D721Med (cell line): ENCODE results near the gene FKBP5.
"Not testable (repeated sequence)": the region's sequence is repeated elsewhere in the genome, so short reads cannot be mapped to it uniquely, and the experiment has no call there.

Source experiments
- DNase-seq: peaks from one replicate; pipeline ENCODE4 v3.0.0; 2011; ENCODE audit warnings: low spot score; ENCODE audit not compliant: insufficient read length
- FAIRE-seq: peaks from 2 replicates; lab custom pipeline; 2011; peaks lifted over from hg19 to GRCh38; lab: Jason Lieb, UNC
- TF ChIP-seq, protein P1 (sequence below): IDR thresholded peaks from 2 replicates; pipeline ENCODE4 v1.5.1; 2012; ENCODE audit warnings: mild to moderate bottlenecking, control low read depth; ENCODE audit not compliant: insufficient read depth; ENCODE audit errors: missing control alignments

Gene FKBP5

GRCh38 chr6:35585658-35586057 lies 103.1 kb downstream of the FKBP5 start:
- DNase-seq = no peak
- FAIRE-seq = no peak
- TF ChIP-seq, protein P1, sequence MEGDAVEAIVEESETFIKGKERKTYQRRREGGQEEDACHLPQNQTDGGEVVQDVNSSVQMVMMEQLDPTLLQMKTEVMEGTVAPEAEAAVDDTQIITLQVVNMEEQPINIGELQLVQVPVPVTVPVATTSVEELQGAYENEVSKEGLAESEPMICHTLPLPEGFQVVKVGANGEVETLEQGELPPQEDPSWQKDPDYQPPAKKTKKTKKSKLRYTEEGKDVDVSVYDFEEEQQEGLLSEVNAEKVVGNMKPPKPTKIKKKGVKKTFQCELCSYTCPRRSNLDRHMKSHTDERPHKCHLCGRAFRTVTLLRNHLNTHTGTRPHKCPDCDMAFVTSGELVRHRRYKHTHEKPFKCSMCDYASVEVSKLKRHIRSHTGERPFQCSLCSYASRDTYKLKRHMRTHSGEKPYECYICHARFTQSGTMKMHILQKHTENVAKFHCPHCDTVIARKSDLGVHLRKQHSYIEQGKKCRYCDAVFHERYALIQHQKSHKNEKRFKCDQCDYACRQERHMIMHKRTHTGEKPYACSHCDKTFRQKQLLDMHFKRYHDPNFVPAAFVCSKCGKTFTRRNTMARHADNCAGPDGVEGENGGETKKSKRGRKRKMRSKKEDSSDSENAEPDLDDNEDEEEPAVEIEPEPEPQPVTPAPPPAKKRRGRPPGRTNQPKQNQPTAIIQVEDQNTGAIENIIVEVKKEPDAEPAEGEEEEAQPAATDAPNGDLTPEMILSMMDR = no peak

DNA sequence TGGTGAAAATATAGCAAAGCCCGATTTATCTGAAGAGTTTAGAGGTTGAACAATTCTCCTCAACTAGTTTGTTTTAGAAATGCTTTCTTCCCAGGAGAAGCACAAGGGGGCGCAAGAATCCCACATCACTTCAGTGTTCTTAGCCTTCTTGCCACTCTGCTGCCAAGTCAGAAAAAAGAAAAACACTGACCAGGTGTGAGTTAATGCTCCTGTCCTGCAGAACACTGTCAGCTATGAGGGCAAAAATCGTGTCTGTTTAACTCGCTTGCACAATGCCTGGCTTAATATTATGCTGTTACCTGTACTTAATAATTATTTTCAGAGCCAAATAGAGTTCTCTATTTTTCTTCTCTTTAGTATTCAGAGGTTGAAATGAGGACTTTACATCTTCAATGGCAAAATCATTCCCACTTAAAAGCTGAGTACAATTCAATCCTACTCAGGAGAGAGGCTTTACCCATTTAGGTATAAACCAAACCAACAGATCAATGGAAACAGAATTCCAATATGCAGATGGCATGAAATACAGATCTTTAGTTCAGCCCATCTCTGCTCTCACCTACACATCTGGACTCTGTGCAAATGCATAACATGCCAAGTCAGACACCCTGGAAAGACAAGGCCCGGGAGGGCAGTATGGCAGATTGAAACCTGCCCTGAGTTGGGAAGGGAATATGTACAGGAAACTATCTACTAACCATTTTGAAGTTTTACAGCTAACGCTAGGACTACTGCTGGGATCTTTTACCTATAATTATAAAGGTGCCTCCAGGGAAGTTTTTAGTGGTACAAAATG lies 104.6 kb downstream of the FKBP5 start:
- FAIRE-seq (peak; percentile 84), DNase-seq (no peak)
- TF ChIP-seq, protein P1 = peak; percentile 77

DNA sequence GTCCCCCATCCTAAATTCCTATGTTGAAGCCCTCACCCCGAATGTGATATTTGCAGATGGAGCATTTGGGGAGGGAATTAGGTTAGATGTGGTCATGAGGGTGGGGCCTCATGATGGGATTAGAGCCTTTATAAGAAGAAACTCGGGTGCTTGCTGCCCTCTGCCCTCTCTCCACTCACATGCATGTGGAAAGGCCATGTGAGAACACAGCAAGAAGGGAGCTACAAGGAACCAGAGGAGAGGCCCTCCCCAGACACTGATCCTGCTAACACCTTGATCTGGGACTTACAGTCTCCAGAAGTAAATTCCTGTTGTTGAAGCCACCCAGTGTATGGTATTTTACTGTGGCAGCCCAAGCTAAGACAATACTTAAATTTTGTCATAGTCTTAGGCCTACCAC lies 106.4 kb downstream of the FKBP5 start:
- FAIRE-seq (no peak), DNase-seq (no peak)
- TF ChIP-seq, protein P1 = no peak

DNA sequence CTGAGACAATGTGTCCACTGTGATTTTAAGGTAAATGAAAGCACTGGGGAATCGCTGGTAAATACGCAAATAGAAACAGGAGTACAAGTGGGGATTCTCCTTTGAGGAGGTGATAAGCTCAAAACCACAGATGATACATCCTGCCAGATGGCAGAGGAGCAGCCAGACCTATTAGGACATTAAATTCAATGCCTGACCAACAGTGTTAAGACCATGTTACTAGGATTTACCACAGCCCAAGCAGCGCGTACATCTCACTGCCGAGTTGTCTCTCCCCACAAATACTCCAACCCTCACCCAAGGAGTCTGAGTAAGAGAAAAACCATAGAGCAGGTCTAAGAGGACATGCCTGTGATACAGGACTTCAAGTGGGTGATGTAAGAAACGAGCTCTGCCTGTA lies 107.1 kb downstream of the FKBP5 start:
- peak; percentile 40 for DNase-seq
- TF ChIP-seq, protein P1 = no peak
- FAIRE-seq = peak; percentile 95

DNA sequence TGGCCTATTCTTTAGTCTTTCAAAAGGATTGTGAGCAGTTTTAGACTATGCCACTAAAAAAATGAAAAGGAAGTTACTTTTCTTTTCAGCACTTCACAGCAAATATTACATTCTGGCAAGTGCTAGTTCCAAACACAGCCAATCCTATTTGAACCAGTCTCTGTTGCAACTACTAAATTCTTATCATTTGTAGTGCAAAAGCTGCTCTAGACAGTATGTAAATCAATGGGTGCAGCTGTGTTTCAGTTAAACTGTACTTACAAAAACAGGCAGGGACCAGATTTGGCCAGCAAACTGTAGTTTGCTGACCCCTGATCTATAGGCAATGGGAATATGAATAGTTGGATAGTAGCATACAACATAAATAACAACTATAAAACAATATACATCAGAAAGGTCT lies 107.9 kb downstream of the FKBP5 start:
- FAIRE-seq (no peak), DNase-seq (no peak)
- TF ChIP-seq, protein P1 = no peak

GRCh38 chr6:35576682-35577081 lies 112.0 kb downstream of the FKBP5 start:
- TF ChIP-seq, protein P1 = no peak
- FAIRE-seq (no peak), DNase-seq (no peak)

DNA sequence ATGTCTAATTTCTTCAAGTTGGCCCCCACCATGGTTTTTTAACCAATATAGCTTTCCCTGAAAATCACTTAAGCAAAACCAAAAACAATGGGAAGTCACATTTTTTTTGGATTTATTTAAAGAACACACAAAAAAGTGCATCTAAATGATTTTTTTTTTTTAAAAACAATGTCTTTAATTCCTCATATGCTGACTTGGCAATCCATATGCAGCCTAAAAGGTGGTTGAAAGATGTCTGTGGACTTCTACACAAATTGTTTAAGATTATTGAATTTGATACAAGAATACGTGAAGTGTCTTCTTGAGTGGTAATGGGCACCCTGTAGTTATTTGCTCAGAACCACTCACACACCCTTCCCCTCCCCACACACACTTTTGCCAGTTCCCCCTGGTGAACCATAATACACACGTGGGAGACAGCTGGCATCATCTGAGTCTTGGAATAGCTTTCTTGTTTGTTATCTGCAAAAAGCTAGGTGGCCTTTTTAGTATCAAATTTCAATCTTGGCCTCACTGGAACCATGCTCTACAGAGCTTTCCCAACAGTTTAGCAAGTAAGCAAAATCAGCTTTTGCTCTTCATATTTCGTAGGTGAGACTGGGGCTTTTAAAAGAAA lies 115.1 kb downstream of the FKBP5 start:
- no peak for DNase-seq
- TF ChIP-seq, protein P1 = no peak
- FAIRE-seq = no peak

DNA sequence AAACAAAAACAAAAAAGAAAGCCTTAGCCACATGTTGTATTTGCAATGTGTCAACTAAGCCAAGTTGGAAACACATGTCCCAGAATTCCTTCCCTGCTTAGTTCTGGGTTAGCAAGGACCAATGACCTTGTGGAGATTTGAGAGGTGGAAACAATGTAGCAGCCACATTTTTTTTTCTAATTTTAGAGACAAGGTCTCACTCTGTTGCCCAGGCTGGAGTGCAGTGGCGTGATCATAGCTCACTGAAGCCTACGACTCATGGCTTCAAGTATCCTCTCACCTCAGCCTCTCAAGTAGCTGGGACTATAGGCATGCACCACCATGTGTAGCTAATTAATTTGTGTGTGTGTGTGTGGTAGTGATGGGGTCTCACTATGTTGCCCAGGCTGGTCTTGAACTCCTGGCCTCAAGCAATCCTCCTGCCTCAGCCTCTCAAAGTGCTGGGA lies 117.8 kb downstream of the FKBP5 start:
- not testable (repeated sequence) for FAIRE-seq, DNase-seq
